ENCODE results near the gene PSMC1. TPM values are rescaled to one million over a fixed set of nuclear protein-coding genes. Genes with fewer than 3 reads are reported as not detected.
A peak's percentile ranks its signal among the peaks of the same experiment; 100 is the strongest.
"Not testable (repeated sequence)": the region's sequence is repeated elsewhere in the genome, so short reads cannot be mapped to it uniquely, and the experiment has no call there.

PSMC1 gene
- total and polyA plus RNA-seq, 12 donors: 67.1 to 456 (median 87.4) TPM

DNA sequence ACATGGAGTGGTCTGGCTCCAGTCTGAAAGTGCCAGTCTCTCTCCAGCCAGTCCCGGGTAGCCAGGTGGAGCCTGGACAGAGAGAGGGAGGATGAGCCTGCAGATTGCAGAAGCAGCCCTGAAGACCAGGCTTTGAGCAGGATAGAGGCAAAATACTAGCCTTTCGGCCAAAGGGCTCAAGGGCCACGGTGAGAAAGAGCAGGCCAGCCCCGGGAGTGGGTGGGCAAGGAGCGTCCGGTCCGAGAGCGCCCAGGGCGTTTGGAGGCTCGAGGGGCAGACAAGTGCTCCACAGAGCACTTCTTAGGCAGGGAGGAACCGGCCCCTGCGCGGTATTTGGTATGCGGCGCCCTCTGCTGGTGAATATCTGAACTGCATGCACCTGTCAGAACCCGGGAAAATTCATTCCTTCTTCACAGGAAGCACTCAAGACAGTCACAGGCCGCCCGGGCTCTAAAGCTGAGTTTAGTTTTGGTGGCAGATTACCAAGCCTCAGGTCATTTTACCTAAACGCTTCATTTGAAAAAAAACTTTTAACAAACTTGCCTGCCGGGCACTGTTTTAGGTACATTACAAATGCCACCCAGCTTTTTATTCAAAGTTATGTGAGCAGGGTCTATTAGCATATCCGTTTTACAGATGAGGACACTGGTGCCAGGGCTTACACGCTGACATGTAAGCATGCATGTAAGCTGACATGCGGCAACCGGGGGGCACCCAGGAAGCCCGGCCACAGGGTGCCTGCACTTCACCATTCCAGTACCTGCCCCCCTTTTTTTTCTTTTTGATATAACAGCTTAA lies 21.0 kb upstream of the PSMC1 start:
- Histone ChIP-seq H3K36me3 (replicated peaks in 1 of 2) (no peaks in the 10 kb centered on the region), H3K27me3 (peaks cover 2% of the 10 kb centered on the region), H3K4me3 (no peak overlapping the region), H3K4me1 (replicated peaks in 1 of 2) (no peaks in the 10 kb centered on the region), H3K9me3 (replicated peaks in 1 of 3) (peaks cover 0 to 12% (median 0%) of the 10 kb centered on the region in 3 donors), H3K27ac (no peak overlapping the region)
- intact Hi-C loops (cut with DNase I): loop anchor here (2.0 to 10.0 kb wide), 2 partner anchors 261 to 263 kb away; no protein-coding TSS in a partner anchor
- TF ChIP-seq, protein P1, sequence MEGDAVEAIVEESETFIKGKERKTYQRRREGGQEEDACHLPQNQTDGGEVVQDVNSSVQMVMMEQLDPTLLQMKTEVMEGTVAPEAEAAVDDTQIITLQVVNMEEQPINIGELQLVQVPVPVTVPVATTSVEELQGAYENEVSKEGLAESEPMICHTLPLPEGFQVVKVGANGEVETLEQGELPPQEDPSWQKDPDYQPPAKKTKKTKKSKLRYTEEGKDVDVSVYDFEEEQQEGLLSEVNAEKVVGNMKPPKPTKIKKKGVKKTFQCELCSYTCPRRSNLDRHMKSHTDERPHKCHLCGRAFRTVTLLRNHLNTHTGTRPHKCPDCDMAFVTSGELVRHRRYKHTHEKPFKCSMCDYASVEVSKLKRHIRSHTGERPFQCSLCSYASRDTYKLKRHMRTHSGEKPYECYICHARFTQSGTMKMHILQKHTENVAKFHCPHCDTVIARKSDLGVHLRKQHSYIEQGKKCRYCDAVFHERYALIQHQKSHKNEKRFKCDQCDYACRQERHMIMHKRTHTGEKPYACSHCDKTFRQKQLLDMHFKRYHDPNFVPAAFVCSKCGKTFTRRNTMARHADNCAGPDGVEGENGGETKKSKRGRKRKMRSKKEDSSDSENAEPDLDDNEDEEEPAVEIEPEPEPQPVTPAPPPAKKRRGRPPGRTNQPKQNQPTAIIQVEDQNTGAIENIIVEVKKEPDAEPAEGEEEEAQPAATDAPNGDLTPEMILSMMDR (IDR thresholded peaks at IDR 0.05): peak; percentile 86 to 98 (median 92)
- TF ChIP-seq POLR2A (IDR thresholded peaks at IDR 0.05): no peak
- WGBS, 4 donors: 14 to 29% (median 19%) methylated on average over 13 to 25 of the region's 25 CpGs
- DNase-seq: peak; percentile 34 to 85 (median 68)

DNA sequence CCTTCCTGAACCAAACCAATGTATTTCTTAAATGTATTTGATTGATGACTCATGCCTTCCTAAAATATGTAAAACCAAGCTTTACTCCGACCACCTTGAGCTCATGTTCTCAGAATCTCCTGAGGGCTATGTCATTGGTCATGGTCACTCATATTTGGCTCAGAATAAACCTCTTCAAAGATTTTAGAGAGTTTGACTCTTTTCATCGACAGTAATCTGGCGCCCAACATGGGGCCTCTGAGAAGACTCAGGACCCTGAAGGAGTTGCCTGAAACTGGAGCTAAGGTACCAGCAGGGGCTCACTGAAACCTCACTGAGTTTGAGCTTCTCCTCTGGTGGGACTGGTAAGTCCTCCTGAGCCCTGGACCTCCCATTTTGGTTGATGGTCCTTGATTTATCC lies 17.2 kb upstream of the PSMC1 start:
- no peaks in the 10 kb centered on the region for H3K36me3 ChIP-seq (replicated peaks in 1 of 2)
- no peak overlapping the region for H3K4me3 ChIP-seq
- 72 to 79% (median 76%) methylated on average over 3 of the region's 3 CpGs for WGBS, 4 donors
- H3K27me3 ChIP-seq: peaks cover 2% of the 10 kb centered on the region
- H3K4me1 ChIP-seq (replicated peaks in 1 of 2): no peaks in the 10 kb centered on the region
- H3K27ac ChIP-seq: no peak overlapping the region
- intact Hi-C loops (cut with DNase I): loop anchor here in 1 of 2 donors (10.0 kb wide), 1 partner anchor 264 kb away; no protein-coding TSS in a partner anchor
- TF ChIP-seq, protein P1 (IDR thresholded peaks at IDR 0.05): no peak
- no peak for TF ChIP-seq POLR2A (IDR thresholded peaks at IDR 0.05)
- no peak for DNase-seq
- H3K9me3 ChIP-seq (replicated peaks in 1 of 3): peaks cover 0 to 12% (median 0%) of the 10 kb centered on the region in 3 donors

DNA sequence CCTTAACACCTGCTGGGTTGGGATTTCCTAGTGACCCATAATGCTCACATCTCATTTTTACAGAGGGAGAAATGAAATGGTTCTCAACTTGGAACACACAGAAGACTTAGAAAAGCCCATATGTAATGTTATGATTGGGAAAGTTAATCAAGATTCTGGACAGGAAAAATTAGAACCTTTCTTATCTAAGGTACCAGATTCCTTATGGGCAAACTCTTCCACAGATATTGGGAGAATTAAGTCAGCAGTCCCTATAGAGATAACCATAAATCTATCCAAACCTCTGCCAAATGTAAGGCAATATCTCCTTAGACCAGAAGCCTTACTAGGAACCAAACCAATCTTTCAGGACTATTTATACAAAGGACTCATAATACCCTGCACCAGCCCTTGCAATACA lies 13.9 kb upstream of the PSMC1 start:
- no peak overlapping the region for H3K27ac ChIP-seq
- TF ChIP-seq, protein P1 (IDR thresholded peaks at IDR 0.05): no peak
- no peak for TF ChIP-seq POLR2A (IDR thresholded peaks at IDR 0.05)
- intact Hi-C loops (cut with DNase I): no loop called here

DNA sequence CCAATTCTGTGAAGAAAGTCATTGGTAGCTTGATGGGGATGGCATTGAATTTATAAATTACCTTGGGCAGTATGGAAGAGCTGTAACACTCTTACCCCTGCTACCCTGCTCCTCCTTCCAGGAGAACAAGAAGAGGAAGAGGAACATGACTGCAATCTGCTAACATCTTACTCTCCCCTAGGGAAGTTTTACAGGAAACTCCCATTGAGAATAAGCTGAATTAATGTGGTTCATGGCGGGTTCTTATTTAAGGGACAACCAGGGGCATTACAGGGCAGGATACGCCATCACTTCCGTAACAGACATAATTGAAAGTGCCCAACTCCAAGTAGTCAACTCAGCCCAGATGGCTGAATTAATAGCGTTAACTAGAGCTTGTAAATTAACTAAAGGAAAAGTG lies 9.4 kb upstream of the PSMC1 start:
- Histone ChIP-seq H3K27ac (no peak overlapping the region), H3K4me3 (no peak overlapping the region), H3K36me3 (replicated peaks in 1 of 2) (no peaks in the 10 kb centered on the region), H3K27me3 (no peaks in the 10 kb centered on the region), H3K4me1 (replicated peaks in 1 of 2) (no peaks in the 10 kb centered on the region), H3K9me3 (replicated peaks in 1 of 3) (no peaks in the 10 kb centered on the region)
- intact Hi-C loops (cut with DNase I): no loop called here
- DNase-seq: no peak
- TF ChIP-seq, protein P1 (IDR thresholded peaks at IDR 0.05): no peak
- TF ChIP-seq POLR2A (IDR thresholded peaks at IDR 0.05): no peak
- WGBS, 4 donors: 80 to 86% (median 81%) methylated on average over 4 of the region's 4 CpGs

More for the DNA sequence above, 13.9 kb upstream of the PSMC1 start:
- Histone ChIP-seq H3K4me1 (replicated peaks in 1 of 2) (no peaks in the 10 kb centered on the region), H3K27me3 (no peaks in the 10 kb centered on the region), H3K9me3 (replicated peaks in 1 of 3) (peaks cover 0 to 12% (median 0%) of the 10 kb centered on the region in 3 donors), H3K4me3 (no peak overlapping the region), H3K36me3 (replicated peaks in 1 of 2) (no peaks in the 10 kb centered on the region)
- no peak for DNase-seq

DNA sequence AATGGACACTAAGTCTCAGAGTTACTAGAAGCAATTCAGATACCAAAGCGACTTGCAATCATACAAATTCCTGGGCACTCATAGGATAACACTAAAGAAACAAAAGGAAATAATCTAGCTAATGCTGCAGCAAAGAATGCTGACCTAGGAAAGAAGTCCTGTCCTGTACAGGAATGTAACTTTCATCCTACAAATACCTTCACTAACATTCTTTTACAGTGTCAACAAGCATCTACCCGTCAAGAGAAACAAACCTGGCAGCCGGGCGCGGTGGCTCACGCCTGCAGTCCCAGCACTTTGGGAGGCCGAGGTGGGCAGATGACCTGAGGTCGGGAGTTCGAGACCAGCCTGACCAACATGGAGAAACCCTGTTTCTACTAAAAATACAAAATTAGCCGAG lies 8.9 kb upstream of the PSMC1 start:
- WGBS, 4 donors: 68 to 90% (median 82%) methylated on average over 4 to 10 of the region's 10 CpGs
- DNase-seq; H3K4me3 ChIP-seq; H3K9me3 ChIP-seq (replicated peaks in 1 of 3); H3K27me3 ChIP-seq; H3K27ac ChIP-seq; H3K36me3 ChIP-seq (replicated peaks in 1 of 2); H3K4me1 ChIP-seq (replicated peaks in 1 of 2); intact Hi-C loops (cut with DNase I): not testable (repeated sequence)
